Brain microvascular endothelial cell (primary cell): ENCODE results near the gene CAMTA1.

Experiments
- DNase-seq: peaks from one replicate; pipeline ENCODE4 v3.0.0-alpha.2; 2020
- H3K27ac ChIP-seq: fragments of 250-450 bp; sonication (Bioruptor Pico); 2 replicates; pipeline ENCODE4 v1.5.1; 2020; ENCODE audit warnings: mild to moderate bottlenecking, moderate library complexity
- H3K27me3 ChIP-seq: fragments of 250-450 bp; sonication (Bioruptor Pico); replicated peaks from 2 replicates; pipeline ENCODE4 v1.5.1; 2020; ENCODE audit warnings: mild to moderate bottlenecking
- H3K36me3 ChIP-seq: fragments of 250-450 bp; sonication (Bioruptor Pico); replicated peaks from 2 replicates; pipeline ENCODE4 v1.5.1; 2020; ENCODE audit warnings: mild to moderate bottlenecking
- H3K4me3 ChIP-seq: 2 replicates; pipeline ENCODE4 v1.5.1; 2011; ENCODE audit warnings: low read depth, mild to moderate bottlenecking, control low read depth, low read length, moderate library complexity
- CTCF ChIP-seq: IDR thresholded peaks from 2 replicates; pipeline ENCODE4 v1.5.1; 2011; ENCODE audit warnings: low read depth, mild to moderate bottlenecking, moderate library complexity, low read length, control low read depth, inconsistent platforms; ENCODE audit errors: missing control alignments
- in situ Hi-C: cut with HindIII; loops from 2 replicates; pipeline ENCODE4 v1.10.0; 2017; ENCODE audit warnings: low sequenced_read_pairs, low pct_ligation_motif_present

CAMTA1 gene

GRCh38 chr1:6971048-6971447 lies 185.8 kb downstream of the CAMTA1 start:
- no peak overlapping the region for H3K4me3 ChIP-seq
- no peaks in the 10 kb centered on the region for H3K36me3 ChIP-seq
- in situ Hi-C loops: no loop called here
- H3K27me3 ChIP-seq: no peaks in the 10 kb centered on the region
- no peak for DNase-seq
- no peak overlapping the region for H3K27ac ChIP-seq
- TF ChIP-seq CTCF: no peak

GRCh38 chr1:6971699-6972098 lies 186.4 kb downstream of the CAMTA1 start:
- in situ Hi-C loops: no loop called here
- H3K27ac ChIP-seq: no peak overlapping the region

GRCh38 chr1:6972399-6972798 lies 187.1 kb downstream of the CAMTA1 start:
- TF ChIP-seq CTCF: no peak
- no peak overlapping the region for H3K4me3 ChIP-seq

More at GRCh38 chr1:6971699-6972098, 186.4 kb downstream of the CAMTA1 start:
- no peak for TF ChIP-seq CTCF
- Histone ChIP-seq H3K27me3 (no peaks in the 10 kb centered on the region), H3K36me3 (no peaks in the 10 kb centered on the region), H3K4me3 (no peak overlapping the region)
- no peak for DNase-seq

GRCh38 chr1:6975331-6976043 lies 190.2 kb downstream of the CAMTA1 start:
- Histone ChIP-seq H3K4me3 (no peak overlapping the region), H3K27me3 (no peaks in the 10 kb centered on the region), H3K36me3 (no peaks in the 10 kb centered on the region), H3K27ac (no peak overlapping the region)
- TF ChIP-seq CTCF: no peak
- in situ Hi-C loops: no loop called here
- no peak for DNase-seq

More at GRCh38 chr1:6972399-6972798, 187.1 kb downstream of the CAMTA1 start:
- Histone ChIP-seq H3K27me3 (no peaks in the 10 kb centered on the region), H3K36me3 (no peaks in the 10 kb centered on the region), H3K27ac (no peak overlapping the region)
- in situ Hi-C loops: no loop called here
- no peak for DNase-seq

GRCh38 chr1:6976044-6976375 lies 190.8 kb downstream of the CAMTA1 start:
- H3K27me3 ChIP-seq: no peaks in the 10 kb centered on the region
- H3K27ac ChIP-seq: no peak overlapping the region
- no peak overlapping the region for H3K4me3 ChIP-seq
- no peak for TF ChIP-seq CTCF
- H3K36me3 ChIP-seq: no peaks in the 10 kb centered on the region
- in situ Hi-C loops: no loop called here
- no peak for DNase-seq
